SK-N-MC (cell line): ENCODE results near the gene MYO1F.

ENCODE experiments used
- DNase-seq: peaks from one replicate; pipeline ENCODE4 v3.0.0-alpha.2; 2011; ENCODE audit warnings: low read depth, low spot score
- H3K27ac ChIP-seq: fragments of 200-600 bp; sonication (generic); 2 replicates; pipeline ENCODE4 v1.5.1; 2016; ENCODE audit warnings: mixed run types
- H3K36me3 ChIP-seq: fragments of 200-600 bp; sonication (generic); 2 replicates; pipeline ENCODE4 v1.6.1; 2017; ENCODE audit warnings: antibody characterized with exemption, low read length, mixed read lengths; ENCODE audit not compliant: insufficient read depth
- H3K4me3 ChIP-seq: fragments of 200-600 bp; sonication (generic); 2 replicates; pipeline ENCODE4 v1.5.1; 2016
- H3K9ac ChIP-seq: fragments of 200-600 bp; sonication (generic); 2 replicates; pipeline ENCODE4 v1.8.0; 2017; ENCODE audit warnings: mixed run types, mixed read lengths; ENCODE audit not compliant: insufficient read length
- H3K9me3 ChIP-seq: fragments of 200-600 bp; sonication (generic); 2 replicates; pipeline ENCODE4 v1.6.1; 2017; ENCODE audit warnings: low read depth, mild to moderate bottlenecking, antibody characterized with exemption, low read length, moderate library complexity, mixed read lengths
- EZH2 ChIP-seq: fragments of 200-600 bp; sonication (generic); IDR thresholded peaks from one replicate; pipeline ENCODE4 v1.6.1; 2017; ENCODE audit warnings: antibody characterized with exemption
- FOXP2 ChIP-seq: optimal IDR thresholded peaks from 2 replicates; pipeline ENCODE3; 2011; ENCODE audit warnings: mild to moderate bottlenecking, moderate library complexity; ENCODE audit not compliant: insufficient read depth; ENCODE audit errors: extremely low read length, control extremely low read depth
- POLR2AphosphoS5 ChIP-seq: IDR thresholded peaks from 2 replicates; pipeline ENCODE4 v1.6.1; 2012; ENCODE audit warnings: mild to moderate bottlenecking, low read depth, low read length, borderline replicate concordance

MYO1F gene

GRCh38 chr19:8473648-8474476 lies 103.4 kb downstream of the MYO1F start:
- H3K4me3 ChIP-seq, result no peak overlapping the region
- no peak for TF ChIP-seq POLR2AphosphoS5
- no peak for TF ChIP-seq EZH2
- no peak for TF ChIP-seq FOXP2
- no peaks in the 10 kb centered on the region for H3K9me3 ChIP-seq
- H3K36me3 ChIP-seq, result peaks cover 98% of the 10 kb centered on the region
- H3K9ac ChIP-seq, result no peak overlapping the region
- peak overlapping the region; percentile 60; the same call in 1 of the 2 replicates for H3K27ac ChIP-seq
- DNase-seq, result no peak
